ENCODE measurements around the gene IQCH.

The IQCH gene

DNA sequence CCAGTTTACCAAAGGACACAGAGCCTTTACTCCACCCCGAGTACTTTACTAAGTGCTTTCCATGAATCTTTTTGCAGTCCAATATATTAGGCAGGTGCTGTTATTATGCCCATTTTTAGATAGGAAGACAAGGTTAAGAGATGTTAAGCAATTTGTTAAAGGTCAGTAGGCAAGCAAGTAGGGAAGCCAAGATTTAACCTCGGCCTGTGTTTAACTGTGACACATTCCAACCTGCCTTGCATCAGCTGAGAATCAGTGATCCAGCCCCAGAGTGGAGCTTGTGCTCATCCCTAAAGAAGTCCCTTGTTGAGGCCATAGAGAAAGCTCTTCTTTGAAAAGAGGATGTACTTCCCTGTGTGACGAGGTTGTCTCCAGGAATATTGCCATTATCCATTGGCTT, 215.1 kb downstream of the IQCH start:
- Histone ChIP-seq H3K79me2 (ENCODE audit: insufficient read depth, low read depth) (no peaks in the 10 kb centered on the region), H2AFZ (ENCODE audit: low read depth) (no peak overlapping the region), H3K36me3 (ENCODE audit: insufficient read depth) (no peaks in the 10 kb centered on the region), H3K9ac (no peak overlapping the region), H4K20me1 (ENCODE audit: insufficient read depth) (no peaks in the 10 kb centered on the region), H3K4me1 (ENCODE audit: low read depth, poor library complexity, severe bottlenecking) (no peaks in the 10 kb centered on the region), H3K27me3 (ENCODE audit: insufficient read depth, low read depth) (no peaks in the 10 kb centered on the region), H3K27ac (no peak overlapping the region), H3K4me3 (IDR thresholded peaks at IDR 0.05; ENCODE audit: insufficient read depth, low read depth, low read length) (no peak overlapping the region), H3K4me2 (no peak overlapping the region)
- TF ChIP-seq, protein P1, sequence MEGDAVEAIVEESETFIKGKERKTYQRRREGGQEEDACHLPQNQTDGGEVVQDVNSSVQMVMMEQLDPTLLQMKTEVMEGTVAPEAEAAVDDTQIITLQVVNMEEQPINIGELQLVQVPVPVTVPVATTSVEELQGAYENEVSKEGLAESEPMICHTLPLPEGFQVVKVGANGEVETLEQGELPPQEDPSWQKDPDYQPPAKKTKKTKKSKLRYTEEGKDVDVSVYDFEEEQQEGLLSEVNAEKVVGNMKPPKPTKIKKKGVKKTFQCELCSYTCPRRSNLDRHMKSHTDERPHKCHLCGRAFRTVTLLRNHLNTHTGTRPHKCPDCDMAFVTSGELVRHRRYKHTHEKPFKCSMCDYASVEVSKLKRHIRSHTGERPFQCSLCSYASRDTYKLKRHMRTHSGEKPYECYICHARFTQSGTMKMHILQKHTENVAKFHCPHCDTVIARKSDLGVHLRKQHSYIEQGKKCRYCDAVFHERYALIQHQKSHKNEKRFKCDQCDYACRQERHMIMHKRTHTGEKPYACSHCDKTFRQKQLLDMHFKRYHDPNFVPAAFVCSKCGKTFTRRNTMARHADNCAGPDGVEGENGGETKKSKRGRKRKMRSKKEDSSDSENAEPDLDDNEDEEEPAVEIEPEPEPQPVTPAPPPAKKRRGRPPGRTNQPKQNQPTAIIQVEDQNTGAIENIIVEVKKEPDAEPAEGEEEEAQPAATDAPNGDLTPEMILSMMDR (conservative IDR thresholded peaks at IDR 0.05; ENCODE audit: low read depth, low read length), result no peak

DNA sequence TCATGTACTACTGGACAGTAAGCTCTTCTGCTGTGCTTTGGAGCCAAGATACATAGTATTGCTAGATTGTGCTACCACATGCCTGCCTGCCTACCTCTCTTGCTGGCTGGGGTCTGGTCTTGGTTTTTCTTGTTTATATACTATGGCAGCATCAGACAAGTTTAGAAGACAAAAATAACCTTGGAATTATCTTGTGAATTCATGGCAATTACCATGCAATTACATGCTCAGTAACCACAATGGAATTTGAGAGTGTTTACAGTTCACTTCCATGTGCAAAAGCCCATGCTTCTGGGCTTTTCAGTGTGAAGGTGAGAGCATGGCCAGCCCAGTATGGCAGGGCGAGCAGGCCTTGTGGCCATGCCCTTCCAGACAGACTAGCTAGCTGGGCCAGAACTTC, 218.4 kb downstream of the IQCH start:
- Histone ChIP-seq H3K4me3 (IDR thresholded peaks at IDR 0.05; ENCODE audit: insufficient read depth, low read depth, low read length) (no peak overlapping the region), H3K9ac (no peak overlapping the region), H4K20me1 (ENCODE audit: insufficient read depth) (no peaks in the 10 kb centered on the region), H2AFZ (ENCODE audit: low read depth) (no peak overlapping the region), H3K27me3 (ENCODE audit: insufficient read depth, low read depth) (no peaks in the 10 kb centered on the region), H3K36me3 (ENCODE audit: insufficient read depth) (no peaks in the 10 kb centered on the region), H3K4me1 (ENCODE audit: low read depth, poor library complexity, severe bottlenecking) (no peaks in the 10 kb centered on the region), H3K27ac (no peak overlapping the region), H3K79me2 (ENCODE audit: insufficient read depth, low read depth) (no peaks in the 10 kb centered on the region), H3K4me2 (no peak overlapping the region)
- TF ChIP-seq, protein P1 (conservative IDR thresholded peaks at IDR 0.05; ENCODE audit: low read depth, low read length), result no peak

DNA sequence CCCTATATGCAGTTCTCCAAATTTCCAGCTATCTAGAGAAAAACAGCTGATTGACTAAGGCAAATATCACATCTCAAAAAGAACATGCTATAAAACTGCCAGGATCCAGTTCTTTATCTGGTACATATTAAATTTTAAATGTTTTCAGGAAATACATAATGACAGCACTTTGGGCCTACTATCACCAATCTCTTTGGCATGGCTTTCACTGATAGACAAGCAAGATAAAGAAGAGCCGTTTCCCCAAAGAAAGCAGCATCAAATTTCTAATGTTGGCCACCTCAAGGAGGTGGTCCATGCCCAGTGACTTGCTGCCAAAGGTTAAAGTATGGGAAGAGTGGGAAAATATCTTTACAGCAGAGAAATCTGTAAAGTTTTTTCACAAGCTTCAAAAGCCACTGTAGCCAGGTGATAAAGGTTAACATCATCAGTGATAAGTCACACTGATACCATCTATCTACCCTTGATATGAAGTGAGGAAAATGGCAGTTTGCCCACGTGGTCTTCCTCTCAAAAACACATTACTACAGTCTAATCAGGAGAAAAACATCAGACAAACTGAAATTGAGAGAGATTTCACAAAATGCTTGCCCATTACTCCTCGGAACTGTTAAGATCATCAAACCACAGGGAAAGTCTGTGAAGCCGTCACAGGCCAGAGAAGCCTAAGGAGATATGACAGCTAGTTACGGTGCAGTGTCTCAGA, 220.0 kb downstream of the IQCH start:
- Histone ChIP-seq H3K27ac (no peak overlapping the region), H3K4me1 (ENCODE audit: low read depth, poor library complexity, severe bottlenecking) (no peaks in the 10 kb centered on the region), H2AFZ (ENCODE audit: low read depth) (no peak overlapping the region), H3K79me2 (ENCODE audit: insufficient read depth, low read depth) (no peaks in the 10 kb centered on the region), H3K4me2 (no peak overlapping the region), H3K27me3 (ENCODE audit: insufficient read depth, low read depth) (no peaks in the 10 kb centered on the region), H4K20me1 (ENCODE audit: insufficient read depth) (no peaks in the 10 kb centered on the region), H3K9ac (no peak overlapping the region), H3K4me3 (IDR thresholded peaks at IDR 0.05; ENCODE audit: insufficient read depth, low read depth, low read length) (no peak overlapping the region), H3K36me3 (ENCODE audit: insufficient read depth) (no peaks in the 10 kb centered on the region)
- TF ChIP-seq, protein P1 (conservative IDR thresholded peaks at IDR 0.05; ENCODE audit: low read depth, low read length), result no peak

DNA sequence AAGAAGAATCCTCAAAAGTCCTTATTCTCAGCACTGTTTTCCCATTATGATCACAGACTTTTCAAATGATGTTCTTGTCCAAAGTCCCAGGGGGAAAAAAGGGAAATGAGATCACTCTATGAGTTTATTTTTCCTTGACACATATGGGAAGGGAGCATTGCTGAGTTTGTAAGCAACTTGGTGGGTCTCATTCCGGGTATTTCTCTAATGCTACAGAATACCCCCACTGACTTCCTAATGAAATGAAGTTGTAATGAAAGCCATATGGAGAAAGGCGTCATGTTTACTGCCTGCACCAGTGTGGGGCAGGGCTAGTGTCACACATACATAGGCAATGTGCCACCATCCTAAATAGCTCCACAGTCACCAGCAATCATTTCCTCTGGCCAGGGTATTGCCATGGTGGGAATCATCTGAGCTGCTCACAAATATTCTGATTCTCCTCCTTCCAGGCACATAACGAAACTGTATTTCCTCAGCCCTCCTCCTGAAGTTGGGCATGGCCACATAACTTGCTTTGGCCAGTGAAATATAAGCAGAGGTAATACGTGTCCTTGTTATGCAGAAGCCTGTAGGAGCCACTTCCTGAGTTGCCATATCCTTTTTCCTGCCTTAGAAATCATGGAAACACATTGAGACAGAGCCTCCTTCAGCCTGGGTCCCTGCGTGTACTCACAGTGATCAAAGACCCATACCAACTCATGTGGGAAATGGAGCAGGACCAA, 225.4 kb downstream of the IQCH start:
- no peak overlapping the region for H3K4me2 ChIP-seq
- H2AFZ ChIP-seq (ENCODE audit: low read depth), result no peak overlapping the region
- H3K36me3 ChIP-seq (ENCODE audit: insufficient read depth), result no peaks in the 10 kb centered on the region
- TF ChIP-seq, protein P1 (conservative IDR thresholded peaks at IDR 0.05; ENCODE audit: low read depth, low read length), result no peak
- H3K27me3 ChIP-seq (ENCODE audit: insufficient read depth, low read depth), result no peaks in the 10 kb centered on the region
- no peak overlapping the region for H3K4me3 ChIP-seq (IDR thresholded peaks at IDR 0.05; ENCODE audit: insufficient read depth, low read depth, low read length)
- no peaks in the 10 kb centered on the region for H3K79me2 ChIP-seq (ENCODE audit: insufficient read depth, low read depth)
- H4K20me1 ChIP-seq (ENCODE audit: insufficient read depth), result no peaks in the 10 kb centered on the region
- H3K9ac ChIP-seq, result no peak overlapping the region
- H3K27ac ChIP-seq, result no peak overlapping the region
- no peaks in the 10 kb centered on the region for H3K4me1 ChIP-seq (ENCODE audit: low read depth, poor library complexity, severe bottlenecking)

Measured in KMS-11 (cell line).